K562 (cell line): ENCODE measurements around the gene NRROS. TPM values are rescaled to one million over a fixed set of nuclear protein-coding genes. Genes with fewer than 3 reads are reported as not detected.

Experiments used
- ATAC-seq: fragments of 200-7000 bp; cut with Tn5 transposase; 3 replicates; pipeline ENCODE4 v1.9.1; 2020; ENCODE audit warnings: moderate library complexity
- BruUV-seq: library from RNA; stranded (reverse); fragments of 400-500 nt; replicated peaks from 2 replicates; lab custom pipeline; 2021; lab: Mats Ljungman, UMichigan
- CTCF ChIA-PET: fragments of 300-600 bp; formaldehyde crosslinking; extraction: SDS; loops from one replicate; lab custom pipeline; 2021; ENCODE audit warnings: low intra/inter-chr PET ratio; lab: Yijun Ruan, JAX
- POLR2A ChIA-PET: fragments of 300-600, 350-650 bp; sonication (Branson Sonifier 250); formaldehyde crosslinking; extraction: SDS; loops from one replicate; lab custom pipeline; 2021; ENCODE audit warnings: antibody characterized with exemption, inconsistent platforms; lab: Yijun Ruan, JAX
- DNase-seq, 4 experiments: peaks; one replicate each; pipeline versions ENCODE4 v3.0.0 to v3.0.0-alpha.2; 2011 to 2018; ENCODE audit warnings: low spot score in 3 of 4, mixed read lengths in 3 of 4; ENCODE audit errors: extremely low read depth in 1 of 4
- FAIRE-seq: peaks from 2 replicates; lab custom pipeline; 2011; peaks lifted over from hg19 to GRCh38; lab: Jason Lieb, UNC
- H2AFZ ChIP-seq: 2 replicates; pipeline ENCODE4 v1.6.0; 2011; ENCODE audit warnings: low read depth, low read length, control low read depth, inconsistent platforms
- H3K27ac ChIP-seq: fragments of 200-600 bp; 3 replicates; pipeline ENCODE4 v1.8.0; 2011; ENCODE audit warnings: low read depth, mild to moderate bottlenecking, control low read depth, inconsistent platforms, low read length, moderate library complexity, mixed read lengths; ENCODE audit errors: extremely low read depth
- H3K27me3 ChIP-seq, 2 experiments: fragments of 300-600 bp in 1 of 2; 2 replicates in 1 of 2; 3 replicates in 1 of 2; pipeline versions ENCODE4 v1.6.0 to v1.8.0; 2011; ENCODE audit warnings: inconsistent platforms in 2 of 2, low read length in 2 of 2, mild to moderate bottlenecking in 1 of 2, mixed read lengths in 1 of 2, moderate library complexity in 1 of 2; ENCODE audit not compliant: control insufficient read depth in 2 of 2, insufficient read depth in 2 of 2
- H3K36me3 ChIP-seq: fragments of 300-600 bp; 3 replicates; pipeline ENCODE4 v1.8.0; 2011; ENCODE audit warnings: mild to moderate bottlenecking, low read length, inconsistent platforms; ENCODE audit not compliant: control insufficient read depth, insufficient read depth
- H3K4me1 ChIP-seq, 2 experiments: fragments of 200-600 bp in 1 of 2; replicated peaks in 1 of 2; 2 replicates in 1 of 2; 3 replicates in 1 of 2; pipeline versions ENCODE4 v1.5.1 to v1.8.0; 2011; ENCODE audit warnings: inconsistent platforms in 2 of 2, low read length in 2 of 2, mild to moderate bottlenecking in 1 of 2, mixed read lengths in 1 of 2, moderate library complexity in 1 of 2; ENCODE audit not compliant: control insufficient read depth in 2 of 2, insufficient read depth in 2 of 2
- H3K4me2 ChIP-seq: 2 replicates; pipeline ENCODE4 v1.6.1; 2011; ENCODE audit warnings: low read length, control low read depth, inconsistent platforms, mixed read lengths; ENCODE audit not compliant: insufficient read depth
- H3K4me3 ChIP-seq: fragments of 200-600 bp; sonication (generic), shearing (Covaris generic); 2 replicates; pipeline ENCODE4 v1.5.1; 2016; ENCODE audit warnings: control low read depth, inconsistent platforms
- H3K79me2 ChIP-seq: fragments of 200-600 bp; 3 replicates; pipeline ENCODE4 v1.8.0; 2011; ENCODE audit warnings: low read length, inconsistent platforms; ENCODE audit not compliant: control insufficient read depth, insufficient read depth
- H3K9ac ChIP-seq, 2 experiments: 2 replicates each; pipeline versions ENCODE4 v1.6.0 to v1.6.1; 2011; ENCODE audit warnings: low read depth in 2 of 2, low read length in 2 of 2, control low read depth in 1 of 2, inconsistent platforms in 1 of 2, mild to moderate bottlenecking in 1 of 2, mixed read lengths in 1 of 2; ENCODE audit not compliant: insufficient read depth in 1 of 2
- H3K9me1 ChIP-seq: one replicate; pipeline ENCODE4 v1.6.0; 2011; ENCODE audit warnings: inconsistent platforms, mild to moderate bottlenecking, low read length, moderate library complexity; ENCODE audit not compliant: control insufficient read depth, insufficient read depth
- H3K9me3 ChIP-seq: replicated peaks from 2 replicates; pipeline ENCODE4 v1.5.1; 2011; ENCODE audit warnings: low read depth, low read length, inconsistent platforms; ENCODE audit not compliant: control insufficient read depth, insufficient read depth
- H4K20me1 ChIP-seq: replicated peaks from 2 replicates; pipeline ENCODE4 v1.6.1; 2011; ENCODE audit warnings: low read length, inconsistent platforms, mixed read lengths; ENCODE audit not compliant: control insufficient read depth, insufficient read depth
- ATF4 ChIP-seq: fragments of 450-650 bp; formaldehyde crosslinking; IDR thresholded peaks from 2 replicates; pipeline ENCODE4 v1.4.0; 2022; ENCODE audit warnings: mild to moderate bottlenecking, moderate library complexity
- HDAC3 ChIP-seq: fragments of 450-650 bp; IDR thresholded peaks from 2 replicates; pipeline ENCODE4 v1.6.1; 2018; ENCODE audit warnings: borderline replicate concordance, mild to moderate bottlenecking, moderate library complexity; ENCODE audit not compliant: partially characterized antibody
- MCM2 ChIP-seq: fragments of 450-650 bp; IDR thresholded peaks from 2 replicates; pipeline ENCODE4 v1.6.1; 2017; ENCODE audit warnings: low read depth, mild to moderate bottlenecking
- RHOXF2B ChIP-seq: fragments of 250-450 bp; sonication (Bioruptor Pico); conservative IDR thresholded peaks from 2 replicates; pipeline ENCODE4 v1.5.1; 2021
- ZNF124 ChIP-seq: sonication (generic); formaldehyde crosslinking; IDR thresholded peaks from 2 replicates; pipeline ENCODE4 v1.8.1; 2022; ENCODE audit warnings: missing genetic modification reagents
- ZNF274 ChIP-seq: IDR thresholded peaks from 2 replicates; pipeline ENCODE4 v1.6.1; 2011; ENCODE audit warnings: low read depth, mild to moderate bottlenecking, low read length, moderate library complexity, borderline replicate concordance
- ZNF431 ChIP-seq: sonication (generic); formaldehyde crosslinking; IDR thresholded peaks from 2 replicates; pipeline ENCODE4 v1.8.0; 2022; ENCODE audit warnings: mild to moderate bottlenecking, missing genetic modification reagents
- WGBS: fragments of 100-300 bp; shearing (Covaris generic); methylation state at CpG from one replicate; pipeline ENCODE4 v1.1.6; 2016; ENCODE audit warnings: low coverage, mixed read lengths; ENCODE audit not compliant: insufficient coverage; ENCODE audit errors: missing lambda C conversion rate; 5-methylcytosine and 5-hydroxymethylcytosine counted together
- in situ Hi-C: fragments of 300-500 bp; cut with MboI; formaldehyde crosslinking; loops from 4 replicates; pipeline ENCODE4 v1.15.0; 2018; ENCODE audit warnings: inconsistent platforms, mixed read lengths
- intact Hi-C: fragments of 100-400 bp; cut with micrococcal nuclease; formaldehyde crosslinking; loops from 2 replicates; pipeline ENCODE4 v1.14.2; 2022
- polyA plus RNA-seq, 8 experiments: library from polyadenylated mRNA; depleted of rRNA in 4 of 8; stranded (reverse) in 5 of 8; unstranded in 3 of 8; fragments of >200 nt; fragmentation: Nextera tagmentation in 2 of 8; fragmentation: Illumina TruSeq in 1 of 8; extraction: Ambion mirVana in 2 of 8; extraction: Trizol in 1 of 8; gene quantifications; 2 replicates each; pipeline versions ENCODE4 v1.2.1 to v1.2.3, GENCODE V29; 2011 to 2014; ENCODE audit warnings: inconsistent platforms in 1 of 8, missing spikeins in 1 of 8
- total RNA-seq, 7 experiments: library from RNA; depleted of rRNA in 6 of 7; stranded (reverse); fragments of >200 nt in 6 of 7; fragmentation: Illumina TruSeq in 2 of 7; extraction: Trizol in 2 of 7; gene quantifications; 2 replicates each; pipeline versions ENCODE4 v1.2.1 to v1.2.3, GENCODE V29; 2011 to 2021; ENCODE audit warnings: low replicate concordance in 1 of 7
- TF ChIP-seq, protein P1 (sequence below): fragments of 250-450 bp; sonication (Bioruptor Pico); IDR thresholded peaks from 2 replicates; pipeline ENCODE4 v1.4.0; 2020; ENCODE audit warnings: borderline replicate concordance

NRROS gene
- total and polyA plus RNA-seq, 9 of the 15 experiments (the other 6 are each of a cell fraction or from before 2014, with no cell fraction given) = 0.34 to 13.8 (median 3.8) TPM

- Histone ChIP-seq H3K9me1 (no peaks in the 10 kb centered on the region), H3K27me3 (no peaks in the 10 kb centered on the region), H2AFZ (no peak overlapping the region), H3K4me3 (no peak overlapping the region), H3K36me3 (no peaks in the 10 kb centered on the region), H3K27ac (no peak overlapping the region), H4K20me1 (no peaks in the 10 kb centered on the region), H3K79me2 (no peaks in the 10 kb centered on the region), H3K9me3 (no peaks in the 10 kb centered on the region), H3K4me2 (no peak overlapping the region), H3K4me1 (peaks cover 5 to 10% of the 10 kb centered on the region in 2 experiments; a peak in 1 of 5 replicates), H3K9ac (peak overlapping the region in 1 of 2 experiments; percentile 51; a peak in 1 of 4 replicates)
- WGBS = 11% methylated on average over 1 of the region's 1 CpG
- in situ Hi-C loops (no loop called here), intact Hi-C loops (no loop called here)
- no peak for FAIRE-seq
- no peak for DNase-seq
- BruUV-seq = no TSS peak
- ChIA-PET POLR2A (interaction anchor here (0.6 to 1.7 kb wide), 7 partner anchors 10 to 340 kb away, joined by 3 to 4 read pairs (median 4); partner anchors contain the start of gene PAK2), CTCF (no interaction called here)
- no peak for TF ChIP-seq HDAC3
- TF ChIP-seq ZNF274 = no peak
- no peak for TF ChIP-seq ZNF124 (CRISPR knock-in tag)
- TF ChIP-seq, protein P1, sequence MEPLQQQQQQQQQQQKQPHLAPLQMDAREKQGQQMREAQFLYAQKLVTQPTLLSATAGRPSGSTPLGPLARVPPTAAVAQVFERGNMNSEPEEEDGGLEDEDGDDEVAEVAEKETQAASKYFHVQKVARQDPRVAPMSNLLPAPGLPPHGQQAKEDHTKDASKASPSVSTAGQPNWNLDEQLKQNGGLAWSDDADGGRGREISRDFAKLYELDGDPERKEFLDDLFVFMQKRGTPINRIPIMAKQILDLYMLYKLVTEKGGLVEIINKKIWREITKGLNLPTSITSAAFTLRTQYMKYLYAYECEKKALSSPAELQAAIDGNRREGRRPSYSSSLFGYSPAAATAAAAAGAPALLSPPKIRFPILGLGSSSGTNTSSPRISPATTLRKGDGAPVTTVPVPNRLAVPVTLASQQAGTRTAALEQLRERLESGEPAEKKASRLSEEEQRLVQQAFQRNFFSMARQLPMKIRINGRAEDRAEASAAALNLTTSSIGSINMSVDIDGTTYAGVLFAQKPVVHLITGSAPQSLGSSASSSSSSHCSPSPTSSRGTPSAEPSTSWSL = no peak
- no peak for TF ChIP-seq MCM2
- TF ChIP-seq RHOXF2B = no peak
- no peak for TF ChIP-seq ZNF431 (CRISPR knock-in tag)
- no peak for TF ChIP-seq ATF4 (CRISPR knock-in tag)
- ATAC-seq = no peak
Observed at GRCh38 chr3:196677353-196677752, 37.9 kb downstream of the NRROS start.
